ENCODE data around the gene ZNRF2. TPM values are rescaled to one million over a fixed set of nuclear protein-coding genes. Genes with fewer than 3 reads are reported as not detected.

ZNRF2 gene
- polyA plus RNA-seq, 1 of the 3 experiments (the other 2 are of a cell fraction) = 4.0 TPM

- WGBS (ENCODE audit: low lambda C conversion rate) = 41% methylated on average over 2 of the region's 2 CpGs
- TF ChIP-seq PBX3 (IDR thresholded peaks at IDR 0.05) (no peak), YY1 (IDR thresholded peaks at IDR 0.05; ENCODE audit: low read depth) (no peak), USF1 (IDR thresholded peaks at IDR 0.05; ENCODE audit: borderline replicate concordance, low read depth) (no peak), FOSL2 (IDR thresholded peaks at IDR 0.05; ENCODE audit: borderline replicate concordance, low read depth) (no peak), CTCF (IDR thresholded peaks at IDR 0.05) (no peak), ZBTB33 (IDR thresholded peaks at IDR 0.05; ENCODE audit: borderline replicate concordance, low read depth) (no peak), IRF3 (IDR thresholded peaks at IDR 0.05; ENCODE audit: low read depth, low read length) (no peak), CHD2 (IDR thresholded peaks at IDR 0.05; ENCODE audit: low read length, partially characterized antibody) (no peak), TEAD4 (IDR thresholded peaks at IDR 0.05; ENCODE audit: borderline replicate concordance, insufficient read depth) (no peak), FOXM1 (IDR thresholded peaks at IDR 0.05; ENCODE audit: low read depth) (no peak), MAX (IDR thresholded peaks at IDR 0.05; ENCODE audit: low read depth) (no peak), RAD21 (IDR thresholded peaks at IDR 0.05; ENCODE audit: low read length) (no peak), TAF1 (IDR thresholded peaks at IDR 0.05; ENCODE audit: borderline replicate concordance, low read depth, low read length) (no peak), NRF1 (IDR thresholded peaks at IDR 0.05; ENCODE audit: low read depth, low read length) (no peak), USF2 (IDR thresholded peaks at IDR 0.05; ENCODE audit: borderline replicate concordance, low read depth, low read length) (no peak), MXI1 (IDR thresholded peaks at IDR 0.05; ENCODE audit: low read depth, low read length) (no peak), SMC3 (IDR thresholded peaks at IDR 0.05; ENCODE audit: low read depth, low read length) (no peak)
- POLR2A ChIA-PET = no interaction called here
Observed at GRCh38 chr7:30273552-30273951, 10.8 kb upstream of the ZNRF2 start.

More at GRCh38 chr7:30273552-30273951, 10.8 kb upstream of the ZNRF2 start:
- H3K79me2 ChIP-seq (ENCODE audit: insufficient read depth) = no peaks in the 10 kb centered on the region
- H3K4me3 ChIP-seq (ENCODE audit: low read depth in 2 of 2, low read length in 1 of 2) = no peak overlapping the region
- H3K9me2 ChIP-seq = no peaks in the 10 kb centered on the region
- H3K9ac ChIP-seq = no peak overlapping the region
- H2AFZ ChIP-seq (ENCODE audit: low read depth) = no peak overlapping the region
- DNase-seq = no peak
- no peaks in the 10 kb centered on the region for H3F3A ChIP-seq (replicated peaks; ENCODE audit: insufficient read depth)
- no peak overlapping the region for H3K27ac ChIP-seq (ENCODE audit: low read depth in 2 of 2, low read length in 1 of 2)
- H3K9me3 ChIP-seq = no peaks in the 10 kb centered on the region
- no peaks in the 10 kb centered on the region for H3K4me1 ChIP-seq (ENCODE audit: control insufficient read depth in 1 of 2, insufficient read depth in 2 of 2, low read depth in 1 of 2, low read length in 1 of 2)
- no peak overlapping the region for H3K4me2 ChIP-seq
- no peaks in the 10 kb centered on the region for H3K27me3 ChIP-seq (ENCODE audit: insufficient read depth)
- H3K36me3 ChIP-seq (replicated peaks in 1 of 2; ENCODE audit: control insufficient read depth in 1 of 2, insufficient read depth in 2 of 2, low read length in 1 of 2) = no peaks in the 10 kb centered on the region
- H4K20me1 ChIP-seq (ENCODE audit: insufficient read depth) = no peaks in the 10 kb centered on the region
- CTCF ChIA-PET = interaction anchor here (0.9 to 13.0 kb wide), 9 partner anchors 12 to 289 kb away, joined by 3 to 263 read pairs (median 4); partner anchors contain the start of gene ZNRF2
